Measurements from ENCODE around the gene PAFAH2.

GRCh38 chr1:26003756-26004155, 5.9 kb upstream of the PAFAH2 start:
- TF ChIP-seq, protein P1, sequence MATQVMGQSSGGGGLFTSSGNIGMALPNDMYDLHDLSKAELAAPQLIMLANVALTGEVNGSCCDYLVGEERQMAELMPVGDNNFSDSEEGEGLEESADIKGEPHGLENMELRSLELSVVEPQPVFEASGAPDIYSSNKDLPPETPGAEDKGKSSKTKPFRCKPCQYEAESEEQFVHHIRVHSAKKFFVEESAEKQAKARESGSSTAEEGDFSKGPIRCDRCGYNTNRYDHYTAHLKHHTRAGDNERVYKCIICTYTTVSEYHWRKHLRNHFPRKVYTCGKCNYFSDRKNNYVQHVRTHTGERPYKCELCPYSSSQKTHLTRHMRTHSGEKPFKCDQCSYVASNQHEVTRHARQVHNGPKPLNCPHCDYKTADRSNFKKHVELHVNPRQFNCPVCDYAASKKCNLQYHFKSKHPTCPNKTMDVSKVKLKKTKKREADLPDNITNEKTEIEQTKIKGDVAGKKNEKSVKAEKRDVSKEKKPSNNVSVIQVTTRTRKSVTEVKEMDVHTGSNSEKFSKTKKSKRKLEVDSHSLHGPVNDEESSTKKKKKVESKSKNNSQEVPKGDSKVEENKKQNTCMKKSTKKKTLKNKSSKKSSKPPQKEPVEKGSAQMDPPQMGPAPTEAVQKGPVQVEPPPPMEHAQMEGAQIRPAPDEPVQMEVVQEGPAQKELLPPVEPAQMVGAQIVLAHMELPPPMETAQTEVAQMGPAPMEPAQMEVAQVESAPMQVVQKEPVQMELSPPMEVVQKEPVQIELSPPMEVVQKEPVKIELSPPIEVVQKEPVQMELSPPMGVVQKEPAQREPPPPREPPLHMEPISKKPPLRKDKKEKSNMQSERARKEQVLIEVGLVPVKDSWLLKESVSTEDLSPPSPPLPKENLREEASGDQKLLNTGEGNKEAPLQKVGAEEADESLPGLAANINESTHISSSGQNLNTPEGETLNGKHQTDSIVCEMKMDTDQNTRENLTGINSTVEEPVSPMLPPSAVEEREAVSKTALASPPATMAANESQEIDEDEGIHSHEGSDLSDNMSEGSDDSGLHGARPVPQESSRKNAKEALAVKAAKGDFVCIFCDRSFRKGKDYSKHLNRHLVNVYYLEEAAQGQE (IDR thresholded peaks at IDR 0.05; ENCODE audit: insufficient read depth in 1 of 2, low read depth in 2 of 2, low read length in 1 of 2), result no peak
- TF ChIP-seq, protein P2, sequence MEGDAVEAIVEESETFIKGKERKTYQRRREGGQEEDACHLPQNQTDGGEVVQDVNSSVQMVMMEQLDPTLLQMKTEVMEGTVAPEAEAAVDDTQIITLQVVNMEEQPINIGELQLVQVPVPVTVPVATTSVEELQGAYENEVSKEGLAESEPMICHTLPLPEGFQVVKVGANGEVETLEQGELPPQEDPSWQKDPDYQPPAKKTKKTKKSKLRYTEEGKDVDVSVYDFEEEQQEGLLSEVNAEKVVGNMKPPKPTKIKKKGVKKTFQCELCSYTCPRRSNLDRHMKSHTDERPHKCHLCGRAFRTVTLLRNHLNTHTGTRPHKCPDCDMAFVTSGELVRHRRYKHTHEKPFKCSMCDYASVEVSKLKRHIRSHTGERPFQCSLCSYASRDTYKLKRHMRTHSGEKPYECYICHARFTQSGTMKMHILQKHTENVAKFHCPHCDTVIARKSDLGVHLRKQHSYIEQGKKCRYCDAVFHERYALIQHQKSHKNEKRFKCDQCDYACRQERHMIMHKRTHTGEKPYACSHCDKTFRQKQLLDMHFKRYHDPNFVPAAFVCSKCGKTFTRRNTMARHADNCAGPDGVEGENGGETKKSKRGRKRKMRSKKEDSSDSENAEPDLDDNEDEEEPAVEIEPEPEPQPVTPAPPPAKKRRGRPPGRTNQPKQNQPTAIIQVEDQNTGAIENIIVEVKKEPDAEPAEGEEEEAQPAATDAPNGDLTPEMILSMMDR (IDR thresholded peaks at IDR 0.05), result no peak
- TF ChIP-seq TCF7L2 (IDR thresholded peaks at IDR 0.05; ENCODE audit: low read depth, low read length) (no peak), SIN3A (IDR thresholded peaks at IDR 0.05; ENCODE audit: borderline replicate concordance, insufficient read depth, low read depth, low read length) (no peak), POLR2AphosphoS5 (IDR thresholded peaks at IDR 0.05; ENCODE audit: low read depth, low read length) (no peak)

Data from Panc1 (cell line).